Measurements from ENCODE around the gene QRICH2. TPM values are rescaled to one million over a fixed set of nuclear protein-coding genes. Genes with fewer than 3 reads are reported as not detected.
"Not testable (repeated sequence)": the region's sequence is repeated elsewhere in the genome, so short reads cannot be mapped to it uniquely, and the experiment has no call there.

The QRICH2 gene
- total RNA-seq, 1 donor from 2014 or later, result 1.3 TPM

DNA sequence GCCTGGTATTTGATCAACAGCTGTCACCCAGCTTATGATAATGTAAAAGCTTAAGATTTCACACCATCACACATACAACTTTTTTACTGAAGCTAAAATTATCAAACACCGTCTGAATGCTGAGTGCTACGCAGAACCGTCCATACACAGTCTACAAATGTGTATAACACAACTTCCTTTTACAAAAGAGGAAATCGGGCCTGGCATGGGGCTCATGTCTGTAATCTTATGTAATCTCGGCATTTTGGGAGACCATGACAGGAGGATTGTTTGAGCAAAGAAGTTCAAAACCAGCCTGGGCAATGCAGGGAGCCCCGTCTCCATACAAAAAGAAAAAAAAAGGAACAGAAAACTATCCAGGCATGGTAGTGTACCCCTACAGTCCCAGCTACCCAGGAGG, 19.6 kb upstream of the QRICH2 start:
- DNase-seq (ENCODE audit: low spot score), result peak; percentile 8

DNA sequence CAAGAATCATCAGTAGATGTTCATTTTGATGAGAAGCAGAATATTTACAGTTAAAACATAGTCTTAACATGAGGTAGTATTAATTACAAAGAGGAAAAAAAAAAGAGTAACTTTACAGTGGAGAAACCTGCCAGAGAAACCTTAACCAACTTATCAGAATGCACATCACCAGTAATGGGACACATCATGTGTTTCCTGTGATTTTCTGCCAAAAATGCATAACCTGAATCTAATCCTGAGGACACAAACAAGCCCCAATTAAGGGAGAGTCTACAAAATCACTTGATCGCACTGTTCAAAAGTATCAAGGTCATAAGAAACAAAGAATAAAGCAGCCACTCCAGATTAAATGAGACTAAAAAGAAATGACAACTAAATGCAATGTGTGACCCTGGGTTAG, 18.2 kb upstream of the QRICH2 start:
- no peak for DNase-seq (ENCODE audit: low spot score)

DNA sequence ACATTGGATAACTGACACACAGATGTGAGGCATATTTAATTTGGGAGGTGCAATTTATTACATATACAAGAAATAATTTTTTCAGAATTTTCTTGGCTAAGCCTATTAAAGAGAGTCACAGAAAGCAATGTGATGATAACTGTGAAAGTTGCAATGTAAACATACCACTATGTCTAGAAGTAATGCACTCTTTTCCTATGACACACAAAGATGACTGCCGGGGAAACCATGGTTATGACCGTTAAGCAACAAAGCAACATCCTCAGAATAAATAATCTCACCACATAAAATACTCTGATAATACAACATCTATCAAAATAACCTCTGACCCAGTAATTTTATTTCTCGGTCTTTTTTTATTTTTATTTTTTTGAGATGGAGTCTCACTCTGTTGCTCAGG, 10.5 kb upstream of the QRICH2 start:
- no peak for DNase-seq (ENCODE audit: low spot score)

DNA sequence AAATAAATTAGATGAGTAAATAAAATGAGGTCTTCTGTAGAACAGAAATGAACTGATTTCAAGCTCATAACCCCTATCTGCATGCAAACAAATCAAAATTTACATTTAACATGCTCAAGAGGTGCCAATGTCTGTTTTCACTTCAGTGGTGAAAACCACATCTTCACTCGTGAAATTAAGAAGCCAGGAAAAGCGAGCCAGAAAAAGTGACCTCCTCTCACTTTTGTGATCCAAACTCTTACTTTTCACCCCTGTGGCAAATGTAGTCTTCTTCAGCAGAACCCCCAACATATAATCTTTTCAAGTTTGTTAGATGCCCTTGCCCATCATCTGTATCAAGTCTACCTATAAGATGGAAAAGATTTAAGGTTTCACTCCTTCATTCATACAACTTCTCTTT, 9.5 kb upstream of the QRICH2 start:
- DNase-seq (ENCODE audit: low spot score), result no peak

DNA sequence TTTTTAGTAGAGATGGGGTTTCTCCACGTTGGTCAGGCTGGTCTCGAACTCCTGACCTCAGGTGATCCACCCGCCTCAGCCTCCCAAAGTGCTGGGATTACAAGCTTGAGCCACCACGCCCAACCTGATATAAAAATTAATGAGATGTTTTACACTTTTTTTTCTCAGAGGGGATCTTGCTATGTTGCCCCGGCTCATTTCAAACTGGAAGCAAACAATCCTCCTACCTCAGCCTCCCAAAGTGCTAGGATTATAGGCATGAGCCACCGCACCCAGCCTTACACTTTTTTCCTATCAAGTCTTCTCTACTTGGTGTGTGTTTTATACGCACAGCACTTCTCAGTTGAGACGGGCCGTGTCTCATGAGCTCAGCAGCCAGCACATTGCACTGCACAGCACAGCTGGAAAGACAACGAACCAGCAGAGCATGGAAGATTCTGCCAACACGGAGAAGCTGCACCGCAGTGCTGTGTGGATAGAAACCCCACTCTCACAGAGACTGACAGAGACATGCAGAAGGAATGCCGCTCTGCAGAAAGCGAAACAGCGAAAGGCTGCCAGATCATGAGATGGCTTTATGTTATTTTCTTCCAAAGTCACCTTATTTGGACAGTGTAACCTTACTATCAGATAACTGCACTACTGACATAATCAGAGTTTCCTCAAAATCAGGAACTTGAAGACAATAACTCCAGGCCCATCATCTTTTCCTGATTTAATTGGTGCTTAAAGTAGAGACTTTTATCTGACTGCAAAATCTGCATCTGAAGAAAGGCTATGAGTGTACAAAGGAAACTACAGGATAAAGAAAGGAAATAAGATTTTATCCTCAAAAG, 6.5 kb upstream of the QRICH2 start:
- DNase-seq (ENCODE audit: low spot score), result no peak

DNA sequence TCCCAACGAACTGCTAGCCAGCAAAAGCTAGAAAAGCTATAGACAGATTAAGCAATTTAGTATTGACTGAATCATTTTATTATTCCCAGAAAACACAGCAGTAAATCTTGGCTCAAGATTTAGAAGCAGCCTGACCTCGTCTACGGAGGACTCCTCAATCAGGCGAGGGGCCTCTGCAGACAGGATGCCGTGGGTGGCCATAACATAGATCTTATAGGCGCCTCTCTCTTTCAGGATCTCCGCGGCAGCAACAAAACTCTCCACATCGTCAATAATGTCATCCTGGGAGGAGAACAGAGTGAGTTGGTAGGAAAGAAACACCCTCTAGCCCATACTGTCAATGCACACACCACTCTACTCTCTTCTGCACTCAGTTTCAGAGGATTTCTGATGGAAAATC, 4.7 kb upstream of the QRICH2 start:
- no peak for DNase-seq (ENCODE audit: low spot score)

DNA sequence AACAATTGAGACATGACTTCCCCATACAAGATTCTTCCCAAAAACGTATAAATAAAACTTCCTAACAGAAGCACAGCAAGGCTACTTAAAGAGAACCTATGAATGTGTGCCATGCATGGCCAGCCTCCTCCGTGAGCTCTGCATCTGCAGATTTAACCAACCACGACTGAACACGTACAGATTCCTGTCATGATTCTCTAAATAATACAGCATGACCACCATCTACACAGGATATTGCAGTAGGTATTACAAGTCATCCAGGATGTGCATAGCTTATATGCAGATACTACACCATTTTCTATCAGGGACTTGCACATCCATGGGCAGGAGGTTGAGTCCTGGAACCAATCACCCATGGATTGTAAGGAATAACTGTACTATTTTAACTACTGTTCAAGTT, 1.4 kb upstream of the QRICH2 start:
- DNase-seq (ENCODE audit: low spot score), result no peak

DNA sequence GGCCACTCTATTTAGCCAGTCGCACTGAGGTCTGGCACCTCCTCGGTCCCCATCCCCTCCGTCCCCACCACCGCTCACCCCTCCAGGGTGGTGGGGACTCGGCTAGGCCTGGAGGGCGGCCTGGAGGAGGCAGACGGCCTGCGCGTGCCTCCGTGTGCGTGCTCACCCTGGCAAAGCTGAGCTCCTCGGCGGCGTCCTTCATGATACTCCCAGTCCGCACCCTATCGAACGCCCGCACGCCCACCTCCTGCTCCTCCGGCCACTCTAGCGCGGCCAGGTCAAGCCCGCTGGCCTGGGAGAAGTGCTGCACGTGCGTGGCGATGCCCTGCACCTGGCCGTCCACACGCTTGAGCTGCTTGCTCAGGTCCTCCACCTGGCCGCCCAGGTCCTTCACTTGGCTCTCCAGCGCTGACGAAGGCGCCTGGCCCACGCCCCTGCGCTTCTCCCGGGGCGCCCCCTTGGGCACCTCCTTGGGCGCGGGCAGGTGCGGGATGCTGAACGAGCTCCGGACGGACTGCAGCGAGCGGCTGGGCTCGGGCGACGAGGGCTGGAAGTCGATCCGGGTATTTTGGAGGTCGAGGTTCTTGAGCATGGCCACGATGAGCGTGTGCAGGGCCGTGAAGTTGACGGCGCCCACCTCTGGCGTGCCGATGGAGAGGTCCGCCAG, 644 bp downstream of the QRICH2 start:
- no peak for DNase-seq (ENCODE audit: low spot score)

DNA sequence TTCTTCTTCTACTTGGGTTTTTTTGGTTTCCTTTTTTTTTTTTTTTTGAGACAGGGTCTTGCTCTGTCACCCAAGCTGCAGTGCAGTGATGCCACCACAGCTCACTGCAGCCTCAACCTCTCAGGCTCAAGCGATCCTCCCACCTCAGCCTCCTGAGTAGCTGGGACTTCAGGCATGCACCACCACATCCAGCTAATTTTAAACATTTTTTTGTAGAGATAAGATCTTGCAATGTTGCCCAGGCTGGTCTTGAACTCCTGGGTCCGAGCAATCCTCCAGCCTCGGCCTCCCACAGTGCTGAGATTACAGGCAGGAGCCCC, 3.0 kb downstream of the QRICH2 start:
- DNase-seq (ENCODE audit: low spot score), result not testable (repeated sequence)

DNA sequence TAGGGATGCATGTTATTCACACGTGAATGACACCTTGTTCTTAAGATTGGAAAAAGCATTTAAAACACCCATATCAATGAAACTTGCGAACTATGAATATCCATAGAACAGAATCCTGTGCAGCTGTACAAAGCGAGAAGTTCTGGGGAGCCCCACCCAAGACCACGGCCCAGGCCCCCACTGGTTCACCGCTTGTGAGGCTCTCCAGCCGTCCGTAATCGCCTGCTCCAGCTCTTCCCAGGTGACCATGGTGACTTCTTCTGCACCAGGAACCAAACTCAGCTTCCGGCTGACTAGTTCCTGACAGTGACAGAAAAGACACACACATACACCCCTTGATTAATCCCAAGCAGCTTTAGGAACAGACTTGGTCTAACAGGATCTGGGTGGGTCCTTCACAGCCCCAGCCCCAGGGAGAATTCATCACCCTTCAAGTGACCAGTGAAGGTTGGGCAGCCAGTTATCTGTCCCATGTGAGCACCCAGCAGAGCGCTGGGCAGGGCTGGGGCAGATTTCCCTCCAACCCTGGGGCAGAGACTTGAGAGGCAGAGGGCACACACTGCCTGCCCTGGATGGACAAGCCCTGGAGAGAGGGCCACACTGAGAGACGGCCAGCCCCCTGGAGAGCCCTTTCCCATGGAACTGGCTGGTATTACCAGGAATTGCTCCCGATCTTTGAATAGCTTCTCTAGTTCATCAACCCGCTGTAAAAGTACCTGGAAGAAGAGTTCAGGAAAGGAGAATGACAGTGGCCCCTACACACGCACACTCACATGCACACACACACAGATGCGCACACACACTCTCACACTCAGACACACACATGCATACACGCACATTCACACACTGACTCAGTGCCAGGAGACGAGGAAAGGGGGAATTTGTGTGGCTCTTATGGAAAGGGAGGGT, 3.6 kb downstream of the QRICH2 start:
- DNase-seq (ENCODE audit: low spot score), result no peak

DNA sequence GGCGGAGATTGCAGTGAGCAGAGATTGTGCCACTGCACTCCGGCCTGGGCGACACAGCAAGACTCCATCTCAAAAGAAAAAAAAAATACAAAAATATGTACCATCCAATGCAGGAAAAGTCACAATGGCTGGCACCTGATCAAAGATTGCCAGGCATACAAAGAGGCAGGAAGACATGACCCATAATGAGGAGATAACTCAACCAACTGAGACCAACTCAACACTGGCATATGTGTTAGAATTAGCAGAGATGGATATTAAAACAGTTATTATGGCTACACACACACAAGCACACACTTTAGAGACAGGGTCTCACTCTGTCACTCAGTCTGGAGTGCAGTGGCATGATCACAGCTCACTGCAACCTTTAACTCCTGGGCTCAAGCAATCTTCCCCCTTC, 10.6 kb downstream of the QRICH2 start:
- DNase-seq (ENCODE audit: low spot score), result no peak

DNA sequence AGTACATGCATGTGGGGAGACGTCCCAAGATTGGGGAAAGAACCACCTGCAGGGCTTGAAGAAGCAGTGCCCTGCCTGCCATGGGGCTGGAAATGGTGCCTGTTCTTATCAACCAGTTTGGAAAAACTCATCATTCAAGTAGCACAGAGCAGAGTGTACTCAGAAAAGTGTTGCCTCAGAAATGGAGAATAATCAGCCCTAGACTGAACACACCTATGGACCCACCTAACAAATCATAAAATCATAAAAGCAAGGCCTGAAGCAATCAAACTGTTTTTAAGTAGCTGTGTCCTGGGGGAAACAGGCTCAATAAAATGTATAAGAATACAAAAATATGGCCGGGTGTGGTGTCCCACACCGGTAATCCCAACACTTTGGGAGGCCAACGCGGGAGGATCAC, 11.2 kb downstream of the QRICH2 start:
- no peak for DNase-seq (ENCODE audit: low spot score)

DNA sequence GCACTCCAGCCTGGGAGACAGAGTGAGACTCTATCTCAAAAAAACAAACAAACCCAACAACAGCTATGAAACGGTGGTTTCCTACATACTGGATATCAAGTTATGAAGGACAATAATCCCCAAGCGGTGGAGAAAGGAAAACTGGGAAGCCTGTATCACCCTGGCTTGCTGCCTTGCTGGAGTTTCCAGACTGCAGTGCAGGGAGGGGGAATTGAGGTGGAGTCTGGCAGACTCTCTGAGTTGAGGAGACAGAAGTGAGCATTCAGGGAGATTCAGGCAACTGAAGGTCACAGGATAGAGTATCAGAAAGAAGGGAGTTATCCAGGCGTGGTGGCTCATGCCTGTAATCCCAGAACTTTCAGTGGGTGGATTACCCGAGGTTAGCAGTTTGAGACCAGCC, 11.9 kb downstream of the QRICH2 start:
- DNase-seq (ENCODE audit: low spot score), result no peak

DNA sequence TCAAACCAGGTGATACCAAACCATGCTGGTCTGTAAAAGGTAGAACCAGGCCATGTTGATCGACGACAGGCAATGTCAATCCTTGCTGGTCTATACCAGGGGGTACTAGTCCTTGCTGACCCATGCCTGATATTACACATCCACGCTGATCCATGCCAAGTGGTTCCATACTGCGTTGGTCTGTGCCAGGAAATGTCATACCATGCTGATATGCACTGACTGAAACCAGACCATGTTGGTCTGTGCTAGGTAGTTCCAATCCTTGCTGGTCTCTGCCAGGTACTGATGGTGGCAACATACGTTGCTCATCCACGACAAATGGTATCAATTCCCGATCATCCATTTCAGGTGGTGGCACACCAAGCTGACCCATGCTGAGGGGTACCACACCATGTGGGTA, 15.0 kb downstream of the QRICH2 start:
- DNase-seq (ENCODE audit: low spot score), result no peak

DNA sequence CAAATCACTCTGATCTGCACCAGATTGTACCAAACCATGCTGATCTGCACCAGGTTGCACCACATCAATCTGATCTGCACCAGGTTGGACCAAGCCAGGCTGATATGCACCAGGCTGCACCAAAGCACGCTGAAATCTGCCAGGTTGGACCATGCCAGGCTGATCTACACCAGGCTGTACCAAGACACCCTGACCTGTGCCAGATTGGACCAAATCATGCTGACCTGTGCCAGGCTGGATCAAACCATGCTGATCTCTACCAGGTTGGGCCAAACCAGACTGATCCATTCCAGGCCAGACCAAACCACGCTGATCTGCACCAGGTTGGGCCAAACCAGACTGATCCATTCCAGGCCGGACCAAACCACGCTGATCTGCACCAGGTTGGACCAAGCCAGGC, 15.5 kb downstream of the QRICH2 start:
- DNase-seq (ENCODE audit: low spot score), result no peak

DNA sequence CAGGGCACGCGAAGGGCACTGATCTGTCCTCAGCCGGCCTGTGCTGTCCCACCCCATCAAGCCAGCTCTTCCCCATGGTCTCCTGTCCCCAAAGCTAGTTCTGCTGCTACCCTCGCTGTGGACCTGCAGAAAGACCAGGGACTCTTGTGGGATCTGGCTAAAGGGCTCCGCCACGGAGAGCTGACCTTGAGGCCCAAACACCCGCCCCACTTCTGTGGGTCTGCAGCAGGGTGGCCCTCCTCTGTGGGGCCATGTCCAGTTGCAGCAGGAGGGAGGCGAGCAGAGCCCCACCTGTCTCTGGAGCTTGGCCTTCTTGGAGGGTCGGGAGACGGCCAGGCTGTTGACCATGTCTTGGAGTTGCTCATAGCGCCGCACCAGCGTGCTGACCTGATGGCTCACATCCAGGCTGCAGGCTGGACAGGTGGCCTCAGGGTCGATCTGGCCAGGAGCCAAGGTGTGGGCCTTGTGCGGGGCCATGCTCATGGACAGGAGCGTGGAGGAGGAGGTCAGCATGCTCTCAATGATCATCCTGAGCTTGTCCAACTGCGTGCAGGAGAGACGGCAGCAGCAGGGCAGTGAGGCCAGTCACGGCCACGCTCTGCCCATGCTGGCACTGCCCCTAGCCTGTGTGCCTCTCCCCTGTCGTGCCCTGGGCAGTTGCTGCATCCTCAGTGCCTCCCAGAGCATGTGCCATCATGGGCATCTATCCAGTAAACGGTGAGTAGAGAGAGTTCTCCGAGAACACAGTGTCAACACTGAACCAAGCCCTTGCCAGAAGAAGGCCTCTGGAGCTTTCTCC, 26.3 kb downstream of the QRICH2 start:
- DNase-seq (ENCODE audit: low spot score), result no peak

DNA sequence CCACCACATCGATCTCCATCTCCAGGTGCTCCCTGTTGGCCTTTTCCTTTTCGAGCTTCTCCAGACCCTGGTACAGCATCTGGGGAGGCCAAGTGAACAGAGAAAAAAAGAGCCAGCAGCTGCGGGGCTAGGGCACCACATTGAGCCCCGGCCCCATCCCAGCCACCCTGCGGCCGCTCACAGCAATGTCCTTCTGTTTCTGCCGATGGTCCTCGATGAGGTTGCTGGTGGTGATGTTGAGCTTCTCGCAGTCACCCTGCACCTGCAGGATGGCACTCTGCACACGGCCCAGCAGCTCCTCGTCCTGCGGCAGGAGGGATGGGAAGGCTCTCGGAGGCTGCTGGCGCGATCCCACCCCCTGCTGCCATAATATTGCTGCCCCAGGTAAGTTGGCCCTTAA, 27.4 kb downstream of the QRICH2 start:
- no peak for DNase-seq (ENCODE audit: low spot score)

DNA sequence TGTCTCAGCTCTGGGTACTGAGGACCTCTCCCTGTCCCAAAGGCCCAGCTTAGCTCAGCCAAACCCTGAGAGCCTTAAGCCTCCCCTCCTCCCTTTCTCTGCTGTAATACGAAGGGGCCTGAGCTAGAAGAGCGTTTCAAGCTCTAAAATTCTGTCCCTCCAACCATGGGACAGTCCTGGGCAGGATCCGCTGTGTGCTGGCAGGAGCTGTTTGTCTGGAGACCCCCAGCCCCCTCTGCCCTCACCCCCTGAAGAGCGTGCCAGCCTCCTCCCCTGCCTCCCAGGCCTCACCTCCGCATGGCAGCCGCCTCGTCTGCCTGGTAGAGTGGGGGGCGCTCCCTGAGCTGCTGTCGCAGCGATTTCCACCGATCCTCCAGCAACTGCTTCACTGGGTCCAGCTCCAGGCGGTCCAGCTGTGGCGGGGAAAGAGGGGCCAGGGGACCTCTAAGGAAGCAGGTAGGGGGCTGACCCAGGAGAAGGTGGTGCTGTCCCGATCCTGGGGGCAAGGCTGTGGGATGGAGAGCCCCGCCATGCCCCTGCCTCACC, 28.3 kb downstream of the QRICH2 start:
- no peak for DNase-seq (ENCODE audit: low spot score)

DNA sequence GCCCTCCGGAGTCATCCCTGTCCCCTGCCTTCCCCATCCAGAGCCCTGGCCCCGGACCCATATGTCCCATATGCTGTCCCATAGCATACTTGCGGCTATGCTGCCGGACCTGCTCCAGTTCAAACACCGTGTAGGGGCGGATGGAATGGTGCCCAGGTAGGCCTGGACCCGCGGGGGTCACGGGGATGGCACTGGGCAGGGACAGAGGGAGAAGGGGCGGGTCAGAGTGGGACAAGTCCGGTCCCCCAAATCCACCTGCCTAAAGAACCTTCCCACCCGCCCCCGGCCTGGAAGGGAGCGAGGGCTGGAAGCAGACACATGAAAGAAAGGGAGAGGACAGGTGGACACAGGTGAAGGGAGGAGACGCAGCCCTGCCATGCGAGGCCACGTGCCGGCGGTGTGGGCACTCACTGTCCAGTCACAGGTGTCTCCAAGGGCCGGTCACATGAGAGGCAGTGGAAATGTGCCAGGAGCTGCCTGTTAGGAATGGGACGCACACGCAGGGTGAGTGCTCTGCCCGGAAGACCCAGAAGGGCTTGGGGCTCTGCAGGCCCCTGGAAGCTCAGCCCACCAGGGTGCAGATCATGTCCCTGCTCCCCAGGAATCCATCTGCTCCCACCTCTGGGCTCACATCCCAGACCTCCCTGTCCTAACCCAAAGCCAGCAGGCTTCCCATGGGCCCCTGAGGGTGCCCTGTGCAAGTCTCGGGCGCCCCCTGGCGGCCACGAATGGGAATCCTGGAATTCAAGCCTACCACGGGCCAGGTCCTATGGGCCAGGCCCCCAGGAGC, 28.9 kb downstream of the QRICH2 start:
- DNase-seq (ENCODE audit: low spot score), result peak; percentile 95

DNA sequence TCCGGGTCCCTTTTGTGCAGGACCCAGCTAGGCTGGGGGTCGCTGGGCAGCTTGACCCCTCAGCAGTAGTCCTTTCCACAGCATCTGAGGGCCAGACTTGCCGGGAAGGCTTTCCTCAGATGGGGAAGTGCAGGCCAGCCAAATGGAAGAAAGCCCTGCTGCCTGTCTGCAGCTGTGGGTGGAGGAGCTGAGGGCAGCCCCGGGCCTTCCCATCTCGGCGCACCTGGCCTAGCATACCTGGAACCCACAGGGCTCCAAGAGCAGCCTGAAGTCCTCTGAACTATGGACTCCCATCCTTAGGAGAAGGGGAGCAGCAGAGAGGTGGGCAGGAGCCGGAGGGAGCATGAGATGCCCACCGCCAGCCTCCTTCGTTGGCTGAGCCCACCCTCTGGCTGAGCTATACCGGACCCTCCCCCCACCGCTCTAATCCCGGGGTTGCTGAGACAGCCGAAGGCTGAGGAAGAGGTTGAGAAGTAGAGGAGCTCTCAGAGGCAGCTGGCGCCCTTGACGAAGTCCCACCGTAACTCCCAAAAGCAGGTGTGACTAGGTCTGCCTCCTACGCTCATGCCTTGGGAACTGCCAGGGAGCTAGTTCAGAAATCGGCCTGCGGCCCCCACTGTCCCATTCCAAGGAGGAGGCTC, 29.7 kb downstream of the QRICH2 start:
- no peak for DNase-seq (ENCODE audit: low spot score)

Measured in mesenteric fat pad (tissue), 1 donor.